HG02840 (cell line): ENCODE results near the gene SMIM41.

Experiments
- ATAC-seq: cut with Tn5 transposase; IDR thresholded peaks from one replicate; pipeline ENCODE4 v1.9.1; 2021; ENCODE audit warnings: mild to moderate bottlenecking, moderate library complexity, moderate number of reproducible peaks; ENCODE audit not compliant: unreplicated experiment, low FRiP score

Gene SMIM41

GRCh38 chr12:52144512-52145227 lies 65.2 kb downstream of the SMIM41 start:
- ATAC-seq, result no peak

- no peak for ATAC-seq
Observed at GRCh38 chr12:52145228-52146088, 66.0 kb downstream of the SMIM41 start.

GRCh38 chr12:52146089-52146821 lies 66.8 kb downstream of the SMIM41 start:
- ATAC-seq, result no peak

GRCh38 chr12:52146822-52147366 lies 67.4 kb downstream of the SMIM41 start:
- no peak for ATAC-seq

GRCh38 chr12:52147367-52147963 lies 68.0 kb downstream of the SMIM41 start:
- no peak for ATAC-seq

- no peak for ATAC-seq
Observed at GRCh38 chr12:52147964-52148463, 68.5 kb downstream of the SMIM41 start.

GRCh38 chr12:52148464-52149181 lies 69.1 kb downstream of the SMIM41 start:
- ATAC-seq, result no peak

GRCh38 chr12:52149182-52149641 lies 69.7 kb downstream of the SMIM41 start:
- no peak for ATAC-seq

- ATAC-seq, result no peak
Observed at GRCh38 chr12:52149651-52150241, 70.2 kb downstream of the SMIM41 start.

- ATAC-seq, result no peak
Observed at GRCh38 chr12:52151153-52151836, 71.8 kb downstream of the SMIM41 start.

- ATAC-seq, result no peak
Observed at GRCh38 chr12:52151837-52152783, 72.6 kb downstream of the SMIM41 start.

- ATAC-seq, result no peak
Observed at GRCh38 chr12:52152905-52153317, 73.4 kb downstream of the SMIM41 start.

- no peak for ATAC-seq
Observed at GRCh38 chr12:52155048-52155868, 75.8 kb downstream of the SMIM41 start.

- ATAC-seq, result no peak
Observed at GRCh38 chr12:52156311-52156710, 76.8 kb downstream of the SMIM41 start.

GRCh38 chr12:52156757-52157565 lies 77.5 kb downstream of the SMIM41 start:
- no peak for ATAC-seq
